Smooth muscle cell (in vitro differentiated cells): ENCODE data around the gene GRB14. TPM values are rescaled to one million over a fixed set of nuclear protein-coding genes. Genes with fewer than 3 reads are reported as not detected.

Experiments
- DNase-seq: peaks from one replicate; lab custom pipeline; 2025; ENCODE audit not compliant: unreplicated experiment; lab: John Stamatoyannopoulos, UW
- H2AFZ ChIP-seq: fragments of 200-600 bp; sonication (generic); 2 replicates; pipeline ENCODE4 v1.6.0; 2016; ENCODE audit warnings: antibody characterized with exemption, low read depth, mild to moderate bottlenecking
- H3F3A ChIP-seq: fragments of 200-600 bp; sonication (generic); 2 replicates; pipeline ENCODE4 v1.6.0; 2017; ENCODE audit warnings: antibody characterized with exemption, low read depth
- H3K27ac ChIP-seq: fragments of 200-600 bp; sonication (generic); 2 replicates; pipeline ENCODE4 v1.5.1; 2016; ENCODE audit warnings: low read depth, mild to moderate bottlenecking
- H3K27me3 ChIP-seq: fragments of 200-600 bp; sonication (generic); 2 replicates; pipeline ENCODE4 v1.6.1; 2016; ENCODE audit warnings: low read depth, mild to moderate bottlenecking
- H3K36me3 ChIP-seq: fragments of 200-600 bp; sonication (generic); 2 replicates; pipeline ENCODE4 v1.5.1; 2016; ENCODE audit warnings: low read depth
- H3K4me1 ChIP-seq: fragments of 200-600 bp; sonication (generic); 2 replicates; pipeline ENCODE4 v1.5.1; 2016; ENCODE audit warnings: low read depth
- H3K4me2 ChIP-seq: fragments of 200-600 bp; sonication (generic); 2 replicates; pipeline ENCODE4 v1.6.0; 2016; ENCODE audit warnings: mild to moderate bottlenecking
- H3K4me3 ChIP-seq: fragments of 200-600 bp; sonication (generic); 2 replicates; pipeline ENCODE4 v1.5.1; 2016; ENCODE audit warnings: mild to moderate bottlenecking
- H3K79me2 ChIP-seq: fragments of 200-600 bp; sonication (generic); 2 replicates; pipeline ENCODE4 v1.6.0; 2016; ENCODE audit warnings: low read depth, mild to moderate bottlenecking
- H3K9ac ChIP-seq: fragments of 200-600 bp; sonication (generic); 2 replicates; pipeline ENCODE4 v1.6.0; 2016; ENCODE audit warnings: low read depth
- H3K9me3 ChIP-seq: fragments of 200-600 bp; sonication (generic); replicated peaks from 2 replicates; pipeline ENCODE4 v1.5.1; 2016; ENCODE audit warnings: low read depth
- H4K20me1 ChIP-seq: fragments of 200-600 bp; sonication (generic); 2 replicates; pipeline ENCODE4 v1.6.0; 2016; ENCODE audit warnings: low read depth
- CTCF ChIP-seq: fragments of 200-600 bp; sonication (generic); IDR thresholded peaks from 2 replicates; pipeline ENCODE4 v1.5.1; 2017; ENCODE audit warnings: borderline replicate concordance, mild to moderate bottlenecking, antibody characterized with exemption; ENCODE audit not compliant: insufficient read depth, poor library complexity, severe bottlenecking
- WGBS: methylation state at CpG from one replicate; pipeline ENCODE4 v1.1.7; 2016; ENCODE audit warnings: low lambda C conversion rate; 5-methylcytosine and 5-hydroxymethylcytosine counted together
- polyA plus RNA-seq: library from polyadenylated mRNA; unstranded; fragments of >200 nt; fragmentation: Nextera tagmentation; extraction: Ambion mirVana; gene quantifications from 2 replicates; pipeline ENCODE4 v1.2.1, GENCODE V29; 2016
- total RNA-seq: library from RNA; depleted of rRNA; stranded (reverse); fragments of >200 nt; gene quantifications from 2 replicates; pipeline ENCODE4 v1.2.3, GENCODE V29; 2014

GRB14 gene
- total and polyA plus RNA-seq, 2 experiments from 2014 or later: 0.22 TPM; not detected in 1

- H3K4me2 ChIP-seq: no peak overlapping the region
- H3K4me1 ChIP-seq: no peaks in the 10 kb centered on the region
- 90% methylated on average over 2 of the region's 2 CpGs for WGBS
- TF ChIP-seq CTCF: no peak
- H3K36me3 ChIP-seq: no peaks in the 10 kb centered on the region
- no peak overlapping the region for H3K4me3 ChIP-seq
- H3F3A ChIP-seq: no peaks in the 10 kb centered on the region
- H3K9me3 ChIP-seq: no peaks in the 10 kb centered on the region
- no peak overlapping the region for H2AFZ ChIP-seq
- H3K27me3 ChIP-seq: no peaks in the 10 kb centered on the region
- DNase-seq: no peak
- H4K20me1 ChIP-seq: no peaks in the 10 kb centered on the region
- no peak overlapping the region for H3K27ac ChIP-seq
- H3K9ac ChIP-seq: no peak overlapping the region
- no peaks in the 10 kb centered on the region for H3K79me2 ChIP-seq
Measured at GRCh38 chr2:164498836-164499235, 122.4 kb downstream of the GRB14 start.

- 93% methylated on average over 5 of the region's 5 CpGs for WGBS
- Histone ChIP-seq H3K4me1 (no peaks in the 10 kb centered on the region), H3K79me2 (no peaks in the 10 kb centered on the region), H3K36me3 (no peaks in the 10 kb centered on the region), H4K20me1 (no peaks in the 10 kb centered on the region), H2AFZ (no peak overlapping the region), H3K27ac (no peak overlapping the region), H3F3A (no peaks in the 10 kb centered on the region), H3K4me2 (no peak overlapping the region), H3K4me3 (no peak overlapping the region), H3K27me3 (no peaks in the 10 kb centered on the region), H3K9me3 (no peaks in the 10 kb centered on the region), H3K9ac (no peak overlapping the region)
- DNase-seq: no peak
- TF ChIP-seq CTCF: no peak
Measured at GRCh38 chr2:164496881-164497280, 124.4 kb downstream of the GRB14 start.

- Histone ChIP-seq H3K27ac (no peak overlapping the region), H3K4me3 (no peak overlapping the region), H3K36me3 (no peaks in the 10 kb centered on the region), H3K4me1 (no peaks in the 10 kb centered on the region), H3F3A (no peaks in the 10 kb centered on the region), H4K20me1 (no peaks in the 10 kb centered on the region), H3K27me3 (no peaks in the 10 kb centered on the region), H3K79me2 (no peaks in the 10 kb centered on the region), H2AFZ (no peak overlapping the region), H3K4me2 (no peak overlapping the region), H3K9ac (no peak overlapping the region), H3K9me3 (no peaks in the 10 kb centered on the region)
- no peak for DNase-seq
- TF ChIP-seq CTCF: no peak
- 70% methylated on average over 3 of the region's 3 CpGs for WGBS
Measured at GRCh38 chr2:164496421-164496820, 124.9 kb downstream of the GRB14 start.

- no peaks in the 10 kb centered on the region for H3K4me1 ChIP-seq
- H4K20me1 ChIP-seq: no peaks in the 10 kb centered on the region
- TF ChIP-seq CTCF: peak; percentile 65
- no peaks in the 10 kb centered on the region for H3K9me3 ChIP-seq
- H3F3A ChIP-seq: no peaks in the 10 kb centered on the region
- no peak overlapping the region for H3K9ac ChIP-seq
- no peak for DNase-seq
- WGBS: 47% methylated on average over 6 of the region's 6 CpGs
- H3K36me3 ChIP-seq: no peaks in the 10 kb centered on the region
- H3K4me2 ChIP-seq: no peak overlapping the region
- H3K79me2 ChIP-seq: no peaks in the 10 kb centered on the region
- H3K27me3 ChIP-seq: no peaks in the 10 kb centered on the region
- H3K27ac ChIP-seq: no peak overlapping the region
- H2AFZ ChIP-seq: peak overlapping the region; percentile 32
- H3K4me3 ChIP-seq: no peak overlapping the region
Measured at GRCh38 chr2:164495491-164496223, 125.6 kb downstream of the GRB14 start.
